Body of pancreas (tissue), 4 donors: Measurements from ENCODE around the gene STIMATE.

Experiments used
- POLR2A ChIP-seq, 3 donors: fragments of 450-650 bp; IDR thresholded peaks; one replicate each; pipeline ENCODE4 v1.6.1; 2016; ENCODE audit warnings: antibody characterized with exemption in 3 of 3, mild to moderate bottlenecking in 2 of 3
- TF ChIP-seq, protein P1 (sequence below), 7 experiments: fragments of 450-650 bp in 4 of 7; fragments of 200-600 bp in 3 of 7; sonication (generic) in 3 of 7; IDR thresholded peaks; one replicate each; pipeline ENCODE4 v1.5.1; 2016 to 2019; ENCODE audit warnings: antibody characterized with exemption in 7 of 7

DNA sequence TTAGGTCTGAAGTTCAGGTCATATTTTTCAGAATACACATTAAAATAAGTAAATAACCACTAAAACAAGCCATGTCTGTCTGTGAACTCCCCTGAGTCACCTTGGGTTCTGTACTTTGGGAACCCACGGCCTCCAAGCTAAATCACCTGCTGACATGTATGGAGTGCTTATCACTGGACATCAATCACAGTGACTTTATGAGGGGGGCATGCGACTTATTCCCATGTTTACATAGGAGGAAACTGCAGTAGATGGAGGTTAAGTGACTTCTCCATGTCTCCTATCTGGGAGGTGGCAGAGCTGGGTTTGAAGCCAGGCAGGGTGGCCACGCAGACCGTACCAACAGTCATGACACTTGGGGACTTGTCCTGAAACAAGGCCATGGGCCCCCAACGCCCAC is 75.0 kb downstream of the STIMATE start:
- no peak for TF ChIP-seq POLR2A (IDR thresholded peaks at IDR 0.05)
- TF ChIP-seq, protein P1, sequence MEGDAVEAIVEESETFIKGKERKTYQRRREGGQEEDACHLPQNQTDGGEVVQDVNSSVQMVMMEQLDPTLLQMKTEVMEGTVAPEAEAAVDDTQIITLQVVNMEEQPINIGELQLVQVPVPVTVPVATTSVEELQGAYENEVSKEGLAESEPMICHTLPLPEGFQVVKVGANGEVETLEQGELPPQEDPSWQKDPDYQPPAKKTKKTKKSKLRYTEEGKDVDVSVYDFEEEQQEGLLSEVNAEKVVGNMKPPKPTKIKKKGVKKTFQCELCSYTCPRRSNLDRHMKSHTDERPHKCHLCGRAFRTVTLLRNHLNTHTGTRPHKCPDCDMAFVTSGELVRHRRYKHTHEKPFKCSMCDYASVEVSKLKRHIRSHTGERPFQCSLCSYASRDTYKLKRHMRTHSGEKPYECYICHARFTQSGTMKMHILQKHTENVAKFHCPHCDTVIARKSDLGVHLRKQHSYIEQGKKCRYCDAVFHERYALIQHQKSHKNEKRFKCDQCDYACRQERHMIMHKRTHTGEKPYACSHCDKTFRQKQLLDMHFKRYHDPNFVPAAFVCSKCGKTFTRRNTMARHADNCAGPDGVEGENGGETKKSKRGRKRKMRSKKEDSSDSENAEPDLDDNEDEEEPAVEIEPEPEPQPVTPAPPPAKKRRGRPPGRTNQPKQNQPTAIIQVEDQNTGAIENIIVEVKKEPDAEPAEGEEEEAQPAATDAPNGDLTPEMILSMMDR (IDR thresholded peaks at IDR 0.05) = no peak
